ENCODE measurements around the gene CDC34.

Gene CDC34

DNA sequence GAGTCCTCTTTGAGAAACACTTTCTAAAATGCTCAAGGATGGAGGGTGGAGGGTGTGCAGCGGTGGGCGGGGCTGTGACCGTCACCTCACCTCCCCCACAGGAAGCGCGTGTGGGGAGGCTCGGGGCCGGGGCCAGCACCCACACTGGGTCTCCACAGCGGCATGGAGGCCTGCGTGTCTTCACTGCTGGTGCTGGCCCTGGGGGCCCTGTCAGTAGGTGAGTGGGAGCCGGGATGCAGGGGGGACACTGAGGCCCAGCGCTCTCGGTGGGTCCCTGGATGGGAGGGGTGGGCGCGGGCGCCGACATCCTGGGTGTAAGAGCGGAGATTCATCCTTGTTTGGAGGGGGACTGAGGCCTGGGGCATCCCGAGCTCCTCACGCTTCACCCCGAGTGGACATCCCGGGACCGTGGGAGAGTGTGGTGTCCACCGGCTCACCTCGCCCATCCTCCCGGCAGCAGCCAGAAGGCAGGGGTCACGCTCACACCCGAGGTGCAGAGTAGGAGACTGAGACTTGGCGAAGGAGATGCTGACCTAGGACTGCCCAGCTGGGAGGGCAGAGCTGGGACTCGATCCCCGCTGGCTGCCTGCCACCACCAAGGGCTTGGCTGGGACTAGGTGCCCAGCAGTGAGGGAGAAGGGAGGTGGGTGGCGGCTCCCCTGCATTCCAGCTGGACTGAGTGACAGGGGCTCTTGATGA is 12.5 kb downstream of the CDC34 start, which contains the start of gene GZMM:
TSS of gene GZMM (plus strand) at position 144 of the 699 bp plus-strand sequence. CDS start at position 163, 19 bp downstream.
- no peak for DNase-seq

DNA sequence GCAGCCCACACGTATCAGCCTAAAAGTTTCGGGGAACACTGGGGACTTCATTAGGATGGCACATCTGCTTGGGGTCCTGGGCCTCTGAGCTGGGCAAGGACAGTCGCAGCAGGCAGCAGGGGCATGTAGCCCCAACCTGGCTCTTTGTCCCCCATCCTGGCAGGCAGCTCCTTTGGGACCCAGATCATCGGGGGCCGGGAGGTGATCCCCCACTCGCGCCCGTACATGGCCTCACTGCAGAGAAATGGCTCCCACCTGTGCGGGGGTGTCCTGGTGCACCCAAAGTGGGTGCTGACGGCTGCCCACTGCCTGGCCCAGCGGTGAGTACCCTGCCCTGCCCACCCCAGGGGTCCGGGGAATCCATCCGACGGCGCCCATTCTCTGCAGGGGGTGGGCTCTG is 15.6 kb downstream of the CDC34 start:
- DNase-seq: no peak

DNA sequence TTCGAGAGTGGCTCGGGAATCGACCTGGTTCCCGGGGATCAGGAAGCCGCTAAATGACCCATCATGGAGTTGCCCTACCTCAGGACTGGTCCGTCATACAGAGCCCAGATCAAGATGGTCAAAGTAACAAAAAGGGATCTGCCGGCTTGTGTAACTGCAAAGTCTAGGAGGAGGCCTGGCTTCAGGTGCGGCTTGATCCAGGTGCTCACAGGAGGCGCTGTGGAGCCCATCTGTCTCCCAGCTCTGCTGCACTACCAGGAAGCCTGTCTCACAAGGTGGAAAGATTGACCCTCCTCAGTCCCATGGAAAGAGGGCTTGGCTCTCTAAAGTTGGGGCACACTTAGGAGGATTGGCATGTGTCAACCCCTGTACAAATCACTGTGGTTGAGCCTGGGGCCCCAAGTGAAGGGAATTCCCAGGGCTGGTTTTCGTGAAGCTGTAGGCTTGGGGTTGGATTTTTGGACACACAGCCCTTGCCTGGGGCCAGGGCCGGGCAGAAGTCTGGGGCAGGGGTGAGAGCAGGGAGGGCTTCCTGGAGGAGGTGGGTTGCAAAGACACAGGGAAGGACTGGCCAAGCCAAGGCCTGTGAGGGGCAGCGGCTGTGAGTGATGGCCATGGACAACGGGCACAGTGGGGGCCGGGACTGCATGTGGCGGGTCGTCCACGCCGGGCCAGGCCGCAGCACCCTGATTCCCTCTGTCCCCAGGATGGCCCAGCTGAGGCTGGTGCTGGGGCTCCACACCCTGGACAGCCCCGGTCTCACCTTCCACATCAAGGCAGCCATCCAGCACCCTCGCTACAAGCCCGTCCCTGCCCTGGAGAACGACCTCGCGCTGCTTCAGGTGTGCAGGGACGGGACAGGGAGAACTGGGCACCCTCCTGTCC is 16.5 kb downstream of the CDC34 start:
- DNase-seq: no peak

DNA sequence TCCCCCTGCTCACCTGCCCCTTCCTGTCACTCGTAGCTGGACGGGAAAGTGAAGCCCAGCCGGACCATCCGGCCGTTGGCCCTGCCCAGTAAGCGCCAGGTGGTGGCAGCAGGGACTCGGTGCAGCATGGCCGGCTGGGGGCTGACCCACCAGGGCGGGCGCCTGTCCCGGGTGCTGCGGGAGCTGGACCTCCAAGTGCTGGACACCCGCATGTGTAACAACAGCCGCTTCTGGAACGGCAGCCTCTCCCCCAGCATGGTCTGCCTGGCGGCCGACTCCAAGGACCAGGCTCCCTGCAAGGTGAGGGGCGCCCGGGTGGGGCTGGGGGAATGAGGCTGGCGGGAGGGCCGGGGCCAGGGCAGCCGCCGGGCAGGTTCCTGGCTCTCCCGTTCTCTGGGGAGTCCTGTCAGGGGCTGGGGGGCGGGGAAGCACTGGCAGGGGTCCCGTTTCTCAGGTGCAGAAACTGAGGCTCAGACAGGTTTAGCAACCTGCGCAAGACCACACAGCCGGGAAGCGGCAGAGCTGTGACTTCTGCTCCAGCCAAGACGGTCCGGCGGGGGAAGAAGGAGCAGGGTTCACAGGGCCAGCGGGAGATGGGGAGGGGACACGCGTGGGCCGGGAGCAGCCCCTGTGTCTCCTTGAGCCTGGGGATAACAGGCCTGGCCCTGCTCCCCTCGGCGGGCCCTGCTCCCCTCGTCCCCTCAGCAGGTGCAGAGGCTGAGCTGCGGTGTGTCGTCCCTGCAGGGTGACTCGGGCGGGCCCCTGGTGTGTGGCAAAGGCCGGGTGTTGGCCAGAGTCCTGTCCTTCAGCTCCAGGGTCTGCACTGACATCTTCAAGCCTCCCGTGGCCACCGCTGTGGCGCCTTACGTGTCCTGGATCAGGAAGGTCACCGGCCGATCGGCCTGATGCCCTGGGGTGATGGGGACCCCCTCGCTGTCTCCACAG is 17.6 kb downstream of the CDC34 start:
- DNase-seq: no peak

DNA sequence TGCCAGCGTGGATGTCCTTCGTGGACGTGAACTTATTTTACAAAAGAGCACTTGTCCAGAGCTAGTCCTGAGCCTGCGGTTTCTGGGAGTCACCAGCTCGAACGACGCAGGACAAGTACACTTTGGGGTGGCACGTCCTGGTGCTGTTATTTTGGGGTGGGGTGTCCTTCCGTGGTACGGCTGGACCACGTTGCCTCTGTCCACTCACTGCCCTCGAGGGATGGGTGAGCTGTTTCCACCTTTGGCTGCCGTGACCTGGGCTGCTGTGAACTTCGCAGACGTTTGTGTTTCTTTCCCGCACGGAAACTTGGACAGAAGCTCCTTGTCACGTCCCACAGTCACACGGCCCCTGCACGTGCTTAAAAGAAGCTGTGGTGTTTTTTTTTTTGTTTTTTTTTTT is 23.3 kb downstream of the CDC34 start:
- DNase-seq: no peak

DNA sequence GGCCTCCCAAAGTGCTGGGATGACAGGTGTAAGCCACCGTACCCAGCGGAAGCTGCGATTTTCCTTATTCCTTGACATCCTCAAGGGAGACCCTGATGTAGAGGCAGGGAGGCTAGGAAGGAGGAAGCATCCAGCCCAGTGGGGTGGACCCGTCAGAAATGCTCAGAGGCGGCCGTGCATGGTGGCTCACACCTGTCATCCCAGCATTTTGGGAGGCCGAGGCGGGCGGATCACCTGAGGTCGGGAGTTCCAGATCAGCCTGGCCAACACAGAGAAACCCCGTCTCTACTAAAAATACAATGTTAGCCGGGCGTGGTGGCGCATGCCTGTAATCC is 23.9 kb downstream of the CDC34 start:
- no peak for DNase-seq

DNA sequence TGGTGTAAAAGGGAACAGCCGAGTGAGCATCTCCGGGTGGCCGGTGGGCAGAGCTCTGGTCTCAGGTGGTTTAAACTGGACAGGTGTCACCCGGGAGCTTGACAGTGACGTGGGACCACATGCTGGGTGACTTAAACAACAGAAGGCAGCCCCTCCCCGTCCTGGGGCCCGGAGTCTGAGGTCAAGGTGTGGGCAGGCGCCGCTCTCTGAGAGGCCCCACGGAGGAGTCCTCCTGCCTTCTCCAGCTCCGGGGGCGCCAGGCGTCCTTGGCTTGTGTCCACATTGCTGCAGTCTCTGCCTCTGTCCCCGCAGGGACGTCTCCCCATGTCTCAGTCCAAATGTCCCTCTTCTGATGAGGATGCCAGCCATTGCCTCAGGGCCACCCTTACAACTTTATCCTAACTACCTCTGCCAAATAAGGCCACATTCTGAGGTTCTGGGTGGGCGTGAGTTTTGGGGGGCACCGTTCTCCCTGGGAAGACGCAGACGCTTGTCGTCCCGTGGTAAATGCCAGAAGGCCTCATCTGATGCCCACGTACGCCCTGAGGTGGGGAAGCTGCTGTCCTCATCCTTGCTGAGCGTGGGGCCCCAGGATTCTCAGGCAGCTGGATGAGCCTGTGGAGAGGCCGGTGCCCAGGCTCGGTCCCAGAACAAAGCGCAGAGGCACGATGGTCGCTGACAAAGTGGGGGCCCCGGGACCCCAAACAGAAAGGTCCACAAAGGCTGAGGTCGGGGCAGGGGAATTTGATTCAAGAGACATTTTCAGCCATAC is 25.2 kb downstream of the CDC34 start:
- peak in 1 of 4 experiments; percentile 8 for DNase-seq

DNA sequence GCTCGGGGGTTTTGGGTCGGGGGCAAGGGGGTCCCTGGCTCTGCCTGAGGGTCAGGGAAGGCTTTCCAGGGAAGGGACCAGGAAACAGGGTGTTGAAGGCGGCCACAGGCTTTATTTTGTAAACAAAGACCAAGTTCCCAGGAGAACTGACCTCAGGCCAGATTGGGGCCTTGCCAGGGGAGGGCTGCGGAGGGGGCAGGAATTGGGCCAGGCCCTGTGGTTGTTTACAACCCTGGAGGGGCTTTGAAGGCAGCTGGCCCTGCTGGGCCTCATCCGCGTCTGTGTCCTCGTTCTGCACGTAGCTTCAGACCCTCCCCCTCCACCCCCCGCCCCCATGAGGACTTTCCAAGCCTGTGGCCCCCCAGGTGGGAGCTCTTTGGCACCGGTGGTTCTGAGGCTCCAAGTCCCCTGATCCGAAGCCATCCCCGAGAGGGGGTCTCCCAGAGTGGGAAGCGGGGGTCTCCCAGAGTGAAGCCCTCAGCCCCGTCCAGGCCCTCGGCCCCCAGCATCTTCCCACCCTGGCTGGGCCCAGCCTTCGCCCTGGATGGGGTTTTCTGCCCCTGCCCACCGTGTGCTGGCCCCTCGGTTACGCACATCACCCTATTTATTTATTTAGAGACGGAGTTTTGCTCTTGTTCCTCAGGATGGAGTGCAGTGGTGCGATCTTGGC is 27.3 kb downstream of the CDC34 start:
- DNase-seq: peak in 1 of 4 experiments; percentile 2

DNA sequence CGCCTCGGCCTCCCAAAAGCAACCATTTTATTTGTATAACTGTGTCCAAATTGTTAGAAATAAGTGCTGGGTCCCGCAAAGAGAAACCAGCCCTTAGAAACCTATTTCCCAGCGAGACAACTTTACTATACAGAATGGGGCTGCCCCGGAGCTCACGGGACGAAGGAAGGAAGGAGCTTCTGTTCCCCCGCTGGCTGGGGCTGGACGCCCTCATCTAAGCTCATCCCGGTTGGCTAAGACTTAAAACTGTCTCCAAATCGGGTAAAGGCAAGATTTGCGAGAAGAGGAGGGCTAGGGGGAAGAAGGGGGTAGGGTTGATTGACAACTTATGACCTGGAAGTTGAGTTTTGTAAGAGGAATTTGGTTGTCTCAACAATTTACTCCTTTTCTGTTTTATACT is 28.6 kb downstream of the CDC34 start:
- DNase-seq: peak in 2 of 4 experiments; percentile 60 to 65

DNA sequence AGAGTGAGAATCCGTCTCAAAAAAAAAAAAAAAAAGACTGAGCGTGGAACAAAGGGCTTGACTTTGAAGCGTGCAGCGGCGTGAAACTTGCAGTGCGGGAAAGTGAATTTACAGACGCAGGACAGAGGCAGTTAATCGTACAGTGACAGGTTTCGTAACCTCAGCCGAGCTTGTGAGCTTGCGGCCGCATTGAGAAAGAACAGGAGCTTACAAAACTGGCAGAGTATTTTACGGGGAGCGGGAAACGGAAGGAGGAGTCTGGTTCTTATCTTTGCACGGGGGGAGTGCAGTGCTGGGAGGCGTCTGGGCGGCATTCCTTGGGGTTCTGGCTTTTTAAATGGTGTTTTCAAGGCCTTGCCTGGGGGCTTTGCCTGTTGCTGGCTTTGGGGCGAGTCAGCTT is 34.8 kb downstream of the CDC34 start:
- DNase-seq: peak; percentile 71 to 92 (median 81)

DNA sequence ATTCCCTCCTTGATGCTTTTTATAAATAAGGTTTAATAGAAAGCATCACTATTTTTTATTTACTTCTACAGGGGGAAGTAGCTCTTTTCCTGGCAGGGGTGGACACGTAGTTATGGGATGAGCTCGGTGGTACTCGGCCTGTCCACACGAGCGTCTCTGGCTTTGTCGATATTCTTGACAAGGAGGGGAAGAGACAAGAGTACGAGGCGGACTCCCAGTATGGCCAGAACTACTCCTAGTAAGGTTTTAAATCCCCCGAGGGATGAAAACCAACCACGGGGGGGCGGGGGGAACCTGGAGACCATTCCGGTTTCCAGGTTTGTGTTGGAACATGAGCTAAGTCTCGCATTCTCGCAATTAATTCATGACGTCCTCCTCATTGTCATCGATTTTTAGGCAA is 35.3 kb downstream of the CDC34 start:
- peak in 1 of 4 experiments; percentile 1 for DNase-seq

DNA sequence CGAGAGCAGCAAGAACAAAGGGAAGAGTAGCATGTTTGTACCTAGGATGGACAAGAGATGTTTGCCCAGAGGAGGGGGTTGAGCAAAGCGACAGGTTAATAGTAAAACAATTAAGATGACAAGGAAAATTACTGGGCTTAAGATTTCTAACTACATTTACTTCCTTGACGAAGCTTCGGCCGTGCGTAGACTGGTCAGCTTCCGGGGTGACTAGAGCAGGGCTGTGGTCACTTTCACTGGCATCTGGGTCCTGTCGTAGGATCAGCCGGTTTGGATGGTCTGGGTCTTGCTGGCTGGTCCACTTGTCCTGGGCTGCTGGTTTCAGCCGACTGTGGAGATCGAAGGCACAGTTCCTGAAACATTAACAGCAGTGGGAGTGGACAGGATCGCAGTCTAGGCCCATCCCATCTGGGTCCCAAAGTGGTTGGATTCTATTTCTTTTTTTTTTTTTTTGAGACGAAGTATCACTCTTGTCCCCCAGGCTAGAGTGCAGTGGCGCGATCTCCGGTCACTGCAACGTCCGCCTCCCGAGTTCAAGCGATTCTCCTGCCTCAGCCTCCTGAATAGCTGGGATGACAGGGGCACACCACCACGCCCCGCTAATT is 35.8 kb downstream of the CDC34 start:
- peak in 2 of 4 experiments; percentile 34 to 45 for DNase-seq

DNA sequence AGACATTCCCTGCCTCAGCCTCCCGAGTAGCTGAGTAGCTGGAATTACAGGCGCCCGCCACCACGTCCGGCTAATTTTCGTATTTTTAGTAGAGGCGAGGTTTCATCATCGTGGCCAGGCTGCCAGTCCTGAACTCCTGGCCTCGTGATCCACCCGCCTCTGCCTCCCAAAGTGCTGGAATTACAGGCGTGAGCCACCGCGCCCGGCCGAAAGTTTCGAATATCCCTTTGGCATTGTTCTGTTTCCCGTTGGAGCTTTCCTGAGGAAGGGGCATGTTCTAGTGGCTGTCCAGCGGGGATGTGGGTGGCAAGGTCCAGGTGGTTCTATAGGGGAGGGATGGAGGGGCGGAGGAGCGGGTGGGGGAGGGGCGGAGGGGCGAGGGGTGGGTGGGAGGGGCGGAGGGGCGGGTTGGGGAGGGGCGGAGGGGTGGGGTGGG is 38.7 kb downstream of the CDC34 start:
- DNase-seq: peak in 3 of 4 experiments; percentile 30 to 52 (median 42)

DNA sequence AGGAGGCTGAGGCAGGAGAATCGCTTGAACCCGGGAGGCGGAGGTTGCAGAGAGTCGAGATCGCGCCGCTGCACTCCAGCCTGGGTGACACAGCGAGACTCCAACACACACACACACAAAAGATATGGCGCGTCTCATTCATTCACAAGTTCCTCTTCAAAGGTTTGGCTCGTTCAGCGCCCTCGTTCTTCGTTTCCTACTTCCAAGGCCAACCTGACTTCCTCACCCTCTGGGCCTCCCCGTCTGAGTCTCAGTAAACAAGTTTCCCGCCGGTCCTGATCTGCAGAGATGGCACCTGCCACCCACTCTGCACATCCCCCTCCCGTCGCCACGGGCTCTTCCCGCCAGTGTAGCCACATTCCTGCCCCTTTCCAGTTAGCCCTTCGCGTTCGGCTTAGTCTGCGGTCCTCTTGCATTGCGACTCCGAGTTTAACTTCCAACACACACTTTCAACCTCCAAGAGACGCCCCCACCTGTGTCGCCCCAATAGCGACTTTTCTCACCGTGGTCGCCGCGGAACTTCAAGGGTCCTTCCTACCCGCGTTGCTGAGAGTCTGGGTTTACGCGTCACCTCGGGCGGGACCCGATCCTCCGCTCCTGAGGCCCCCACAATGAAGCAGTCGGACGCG is 39.5 kb downstream of the CDC34 start:
- peak; percentile 75 to 85 (median 84) for DNase-seq

DNA sequence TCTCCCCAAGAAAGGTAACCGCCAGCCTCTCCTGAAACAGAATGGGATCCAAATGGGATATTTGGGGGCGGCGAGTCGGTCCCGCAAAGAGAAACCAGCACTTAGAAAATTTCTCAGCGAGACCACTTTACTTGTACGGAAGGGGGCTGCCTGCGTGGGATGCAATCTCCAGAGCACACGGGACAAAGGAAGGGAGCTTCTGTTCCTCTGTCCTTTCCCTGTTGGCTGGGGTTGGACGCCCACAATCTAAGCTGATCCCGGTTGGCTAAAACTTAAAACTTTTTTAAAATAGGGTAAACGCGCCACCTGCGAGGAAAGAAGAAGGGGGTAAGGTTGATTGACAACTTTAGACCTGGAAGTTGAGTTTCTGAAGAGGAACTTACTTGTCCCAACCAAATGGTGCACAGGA is 40.0 kb downstream of the CDC34 start:
- peak in 3 of 4 experiments; percentile 52 to 57 (median 55) for DNase-seq

DNA sequence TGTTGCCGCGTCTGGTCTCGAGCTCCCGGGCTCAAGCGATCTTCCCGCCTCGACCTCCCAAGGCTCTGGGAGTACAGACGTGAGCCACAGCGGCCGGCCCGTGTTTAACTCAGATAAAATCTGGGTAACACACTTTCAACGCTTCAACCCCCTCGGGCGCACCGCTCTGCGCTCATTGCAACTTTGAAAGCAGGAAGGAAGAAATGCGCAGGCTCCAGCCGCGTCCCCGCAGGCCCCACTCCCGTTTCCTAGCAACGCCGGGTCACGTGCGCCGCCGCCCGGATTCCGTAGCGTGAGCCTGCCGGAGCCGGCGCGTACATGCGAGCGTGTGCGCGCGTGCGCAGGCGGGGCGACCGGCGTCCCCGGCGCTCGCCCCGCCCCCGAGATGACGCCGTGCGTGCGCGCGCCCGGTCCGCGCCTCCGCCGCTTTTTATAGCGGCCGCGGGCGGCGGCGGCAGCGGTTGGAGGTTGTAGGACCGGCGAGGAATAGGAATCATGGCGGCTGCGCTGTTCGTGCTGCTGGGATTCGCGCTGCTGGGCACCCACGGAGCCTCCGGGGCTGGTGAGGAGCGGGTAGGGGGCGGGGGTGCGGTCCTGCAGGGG is 40.7 kb downstream of the CDC34 start, which contains the start of gene BSG:
TSS of gene BSG (plus strand) at position 457 of the 603 bp plus-strand sequence. CDS start at position 496, 39 bp downstream.
- peak; percentile 99 to 100 (median 100) for DNase-seq

DNA sequence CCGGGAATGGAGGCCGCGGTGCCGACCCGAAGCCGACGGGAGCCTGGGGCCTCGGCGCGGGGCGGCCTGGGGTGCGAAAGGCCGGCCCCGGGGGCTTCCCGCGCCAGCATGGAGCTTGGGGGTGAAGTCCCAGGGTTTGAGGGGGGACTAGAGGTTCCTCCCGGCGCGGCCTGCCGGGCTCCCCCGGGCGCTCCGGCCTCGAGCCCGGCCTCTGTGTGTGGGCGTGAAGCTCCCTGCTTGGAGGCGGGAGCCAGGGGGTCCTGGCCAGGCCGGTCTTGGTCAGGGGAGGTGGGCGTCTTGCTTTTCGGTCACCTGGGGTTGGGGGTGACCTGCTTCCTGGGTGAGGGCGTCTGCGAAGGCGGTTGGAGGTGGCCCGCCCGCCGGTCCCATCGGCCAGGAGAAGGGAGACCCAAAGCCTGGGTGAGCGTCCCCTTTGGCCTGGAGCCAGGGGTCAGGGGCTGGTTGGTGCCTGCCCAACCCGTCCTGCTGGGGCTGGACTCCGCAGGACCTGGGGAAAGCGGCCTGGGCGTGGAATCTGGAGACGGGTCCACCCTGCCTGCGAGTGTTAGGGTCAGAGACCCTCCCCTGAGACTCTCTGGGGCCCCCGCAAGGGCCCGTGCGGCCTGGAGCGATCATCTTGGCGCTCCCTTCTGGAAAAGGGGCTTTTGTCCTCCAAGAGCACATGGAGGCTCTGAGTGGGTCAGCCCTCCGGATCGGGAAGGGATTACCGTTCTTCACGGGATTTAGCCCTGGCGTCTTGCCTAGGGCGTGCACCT is 41.4 kb downstream of the CDC34 start:
- DNase-seq: peak; percentile 39 to 65 (median 57)

DNA sequence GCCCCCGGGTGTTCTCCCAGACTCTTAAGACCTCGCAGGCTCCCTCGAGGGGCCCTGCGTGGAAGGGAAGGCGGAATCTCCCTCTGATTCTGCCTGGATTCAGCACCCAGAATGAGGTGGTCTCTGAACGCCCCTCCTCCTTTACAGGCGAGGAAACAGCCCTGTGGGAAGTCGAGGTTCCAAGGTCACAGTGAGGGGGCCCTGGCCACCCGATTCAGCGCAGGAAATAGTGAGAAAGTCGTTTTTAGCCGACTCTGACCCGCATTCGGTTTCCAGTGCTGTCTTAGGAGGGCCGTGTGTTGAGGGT is 41.9 kb downstream of the CDC34 start:
- DNase-seq: no peak
